NB4 (cell line): Measurements from ENCODE around the gene QRICH1.

ENCODE experiments used
- DNase-seq: peaks from one replicate; pipeline ENCODE4 v3.0.0; 2010; ENCODE audit warnings: low read depth
- H3K4me3 ChIP-seq: one replicate; pipeline ENCODE4 v1.5.1; 2011; ENCODE audit warnings: mild to moderate bottlenecking, low read depth, low read length, moderate library complexity
- CTCF ChIP-seq: IDR thresholded peaks from one replicate; pipeline ENCODE4 v1.5.1; 2012; ENCODE audit warnings: low read depth, low read length
- MAX ChIP-seq: IDR thresholded peaks from 2 replicates; pipeline ENCODE4 v1.6.1; 2011; ENCODE audit warnings: low read depth, low read length
- MYC ChIP-seq: IDR thresholded peaks from 2 replicates; pipeline ENCODE4 v1.6.1; 2011; ENCODE audit warnings: low read depth, low read length
- POLR2A ChIP-seq: IDR thresholded peaks from 2 replicates; pipeline ENCODE4 v1.6.1; 2011; ENCODE audit warnings: mild to moderate bottlenecking; ENCODE audit not compliant: insufficient read length; ENCODE audit errors: extremely low read depth

QRICH1 gene

DNA sequence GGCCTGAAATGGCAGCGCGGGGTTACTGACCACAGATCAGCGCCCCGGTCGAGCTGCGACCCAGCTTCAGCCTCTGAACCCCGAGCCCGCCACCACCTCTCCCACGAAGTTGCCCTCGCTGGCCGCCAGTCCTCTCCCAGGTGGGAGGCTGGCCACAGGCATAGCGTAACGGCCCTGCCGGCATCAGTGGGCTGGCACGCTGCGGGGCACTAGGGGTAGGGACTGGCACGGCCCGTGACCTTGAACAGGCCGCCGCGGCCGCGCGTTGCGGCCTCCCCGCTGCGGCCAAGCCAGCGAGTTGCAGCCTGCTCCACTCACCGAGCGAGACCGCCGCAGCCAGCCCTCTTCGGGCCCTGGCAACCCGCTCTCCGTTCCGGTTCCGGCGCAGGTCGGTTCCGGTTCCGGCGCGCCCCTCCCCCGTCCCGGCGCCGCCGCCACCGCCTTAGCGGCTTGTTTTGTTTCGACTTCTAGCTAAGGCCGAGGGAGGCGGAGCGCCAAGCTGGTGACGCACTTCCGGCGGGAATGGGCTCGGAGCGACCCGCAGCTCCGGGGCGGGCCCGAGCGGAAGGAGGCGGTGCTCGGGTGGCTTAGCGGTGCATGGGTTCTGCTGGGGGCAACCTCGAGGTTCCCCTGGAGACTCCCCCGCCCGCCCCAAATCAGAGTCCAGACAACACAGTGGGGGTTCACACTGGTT lies 26.7 kb upstream of the QRICH1 start, which contains the start of gene USP19:
TSS of gene USP19 (minus strand) at position 386 of the 694 bp plus-strand sequence. CDS start 1,678 bp downstream, outside the sequence.
- TF ChIP-seq POLR2A (peak; percentile 87), CTCF (no peak), MYC (peak; percentile 14), MAX (0 out of 2 replicates have a peak, but pooled peaks have one; percentile 26)
- peak within 1 kb of the TSS; percentile 93 for H3K4me3 ChIP-seq
- DNase-seq: peak; percentile 95

DNA sequence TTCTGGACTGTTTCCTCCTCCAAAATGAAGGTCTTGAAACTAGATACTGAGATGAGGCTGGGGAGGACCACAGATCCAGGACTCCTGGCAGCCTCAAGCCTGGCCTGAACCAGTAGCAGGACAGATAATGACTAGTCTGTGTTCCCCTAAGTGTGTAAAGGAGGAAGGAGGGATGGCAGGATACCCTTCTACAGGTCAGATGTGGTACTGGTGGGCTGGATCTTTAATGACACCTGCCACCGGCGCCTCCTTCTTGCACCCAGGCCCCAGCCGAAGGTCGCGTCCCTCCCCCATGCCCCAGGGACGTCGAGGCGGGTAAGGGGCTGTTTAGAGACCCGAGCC lies 26.2 kb upstream of the QRICH1 start:
- no peak for TF ChIP-seq POLR2A
- no peak for TF ChIP-seq CTCF
- no peak for TF ChIP-seq MAX
- TF ChIP-seq MYC: no peak
- peak; percentile 21 for DNase-seq
- H3K4me3 ChIP-seq: peak overlapping the region; percentile 93

- no peak for DNase-seq
- peak overlapping the region; percentile 93 for H3K4me3 ChIP-seq
- no peak for TF ChIP-seq MAX
- no peak for TF ChIP-seq CTCF
- no peak for TF ChIP-seq MYC
Observed at GRCh38 chr3:49119439-49119838, 25.6 kb upstream of the QRICH1 start.

GRCh38 chr3:49119036-49119435 lies 25.2 kb upstream of the QRICH1 start:
- H3K4me3 ChIP-seq: peak overlapping the region; percentile 93
- TF ChIP-seq MYC (no peak), MAX (no peak), CTCF (no peak), POLR2A (no peak)
- no peak for DNase-seq

- no peak for DNase-seq
- no peak for TF ChIP-seq CTCF
- no peak for TF ChIP-seq MAX
- no peak for TF ChIP-seq POLR2A
- TF ChIP-seq MYC: no peak
- H3K4me3 ChIP-seq: no peak overlapping the region
Observed at GRCh38 chr3:49112262-49112661, 18.4 kb upstream of the QRICH1 start.
